Activated CD8-positive, alpha-beta memory T cell treated with anti-CD3 and anti-CD28 coated beads for 24 hours (primary cell): ENCODE data around the gene ATOH8.

ENCODE experiments used
- DNase-seq: peaks from one replicate; pipeline ENCODE4 v3.0.0-alpha.2; 2020

Gene ATOH8

GRCh38 chr2:85772841-85773491 is 19.2 kb downstream of the ATOH8 start:
- no peak for DNase-seq

- no peak for DNase-seq
These were observed 19.9 kb downstream of the ATOH8 start for GRCh38 chr2:85773692-85774091.

- DNase-seq = no peak
These were observed 20.6 kb downstream of the ATOH8 start for GRCh38 chr2:85774126-85774978.

- no peak for DNase-seq
These were observed 21.9 kb downstream of the ATOH8 start for GRCh38 chr2:85775406-85776381.

GRCh38 chr2:85776672-85777071 is 22.9 kb downstream of the ATOH8 start:
- no peak for DNase-seq

- DNase-seq = no peak
These were observed 23.7 kb downstream of the ATOH8 start for GRCh38 chr2:85777441-85777861.

GRCh38 chr2:85778646-85779379 is 25.0 kb downstream of the ATOH8 start:
- DNase-seq = no peak

GRCh38 chr2:85779641-85780315 is 26.0 kb downstream of the ATOH8 start:
- no peak for DNase-seq

GRCh38 chr2:85780316-85781012 is 26.7 kb downstream of the ATOH8 start:
- DNase-seq = no peak

- no peak for DNase-seq
These were observed 27.2 kb downstream of the ATOH8 start for GRCh38 chr2:85781013-85781332.

GRCh38 chr2:85783796-85784195 is 30.0 kb downstream of the ATOH8 start:
- no peak for DNase-seq

GRCh38 chr2:85784474-85784986 is 30.7 kb downstream of the ATOH8 start:
- no peak for DNase-seq

- no peak for DNase-seq
These were observed 31.4 kb downstream of the ATOH8 start for GRCh38 chr2:85785027-85785822.

GRCh38 chr2:85785871-85786270 is 32.1 kb downstream of the ATOH8 start:
- DNase-seq = no peak

- no peak for DNase-seq
These were observed 32.7 kb downstream of the ATOH8 start for GRCh38 chr2:85786444-85786843.

- DNase-seq = no peak
These were observed 33.1 kb downstream of the ATOH8 start for GRCh38 chr2:85786865-85787264.

GRCh38 chr2:85787282-85787980 is 33.6 kb downstream of the ATOH8 start:
- no peak for DNase-seq

GRCh38 chr2:85787981-85788340 is 34.2 kb downstream of the ATOH8 start:
- no peak for DNase-seq

GRCh38 chr2:85788603-85789002 is 34.8 kb downstream of the ATOH8 start:
- no peak for DNase-seq

GRCh38 chr2:85789271-85789670 is 35.5 kb downstream of the ATOH8 start:
- DNase-seq = no peak
